Chondrocyte (in vitro differentiated cells): ENCODE measurements around the gene REEP2. TPM values are rescaled to one million over a fixed set of nuclear protein-coding genes. Genes with fewer than 3 reads are reported as not detected.

Experiments used
- DNase-seq: peaks from one replicate; pipeline ENCODE4 v3.0.0; 2021; ENCODE audit warnings: mixed read lengths, low spot score
- H3K27ac Mint-ChIP-seq: one replicate; pipeline ENCODE4 v1.8.0; 2021; ENCODE audit warnings: mild to moderate bottlenecking, moderate library complexity, mixed read lengths; ENCODE audit not compliant: unreplicated experiment
- H3K27me3 Mint-ChIP-seq: 2 replicates; pipeline ENCODE4 v1.8.0; 2021; ENCODE audit warnings: low read depth, mixed read lengths
- H3K36me3 Mint-ChIP-seq: 2 replicates; pipeline ENCODE4 v1.8.0; 2021; ENCODE audit warnings: low read depth, mixed read lengths
- H3K4me1 Mint-ChIP-seq: 2 replicates; pipeline ENCODE4 v1.8.0; 2021; ENCODE audit warnings: low read depth, mild to moderate bottlenecking, mixed read lengths
- H3K4me3 Mint-ChIP-seq: one replicate; pipeline ENCODE4 v1.8.0; 2021; ENCODE audit warnings: mild to moderate bottlenecking, moderate library complexity, mixed read lengths; ENCODE audit not compliant: unreplicated experiment
- H3K9me3 Mint-ChIP-seq: 2 replicates; pipeline ENCODE4 v1.8.0; 2021; ENCODE audit warnings: low read depth, mixed read lengths
- total RNA-seq: library from RNA; stranded (reverse); gene quantifications from 3 replicates; pipeline ENCODE4 v1.2.1, GENCODE V29; 2021
- TF ChIP-seq, protein P1 (sequence below): fragments of 200-600 bp; sonication (generic); IDR thresholded peaks from 2 replicates; pipeline ENCODE4 v1.5.0; 2021; ENCODE audit warnings: antibody characterized with exemption, mild to moderate bottlenecking, moderate library complexity

The REEP2 gene
- total RNA-seq, 1 donor from 2014 or later = 34.6 TPM

DNA sequence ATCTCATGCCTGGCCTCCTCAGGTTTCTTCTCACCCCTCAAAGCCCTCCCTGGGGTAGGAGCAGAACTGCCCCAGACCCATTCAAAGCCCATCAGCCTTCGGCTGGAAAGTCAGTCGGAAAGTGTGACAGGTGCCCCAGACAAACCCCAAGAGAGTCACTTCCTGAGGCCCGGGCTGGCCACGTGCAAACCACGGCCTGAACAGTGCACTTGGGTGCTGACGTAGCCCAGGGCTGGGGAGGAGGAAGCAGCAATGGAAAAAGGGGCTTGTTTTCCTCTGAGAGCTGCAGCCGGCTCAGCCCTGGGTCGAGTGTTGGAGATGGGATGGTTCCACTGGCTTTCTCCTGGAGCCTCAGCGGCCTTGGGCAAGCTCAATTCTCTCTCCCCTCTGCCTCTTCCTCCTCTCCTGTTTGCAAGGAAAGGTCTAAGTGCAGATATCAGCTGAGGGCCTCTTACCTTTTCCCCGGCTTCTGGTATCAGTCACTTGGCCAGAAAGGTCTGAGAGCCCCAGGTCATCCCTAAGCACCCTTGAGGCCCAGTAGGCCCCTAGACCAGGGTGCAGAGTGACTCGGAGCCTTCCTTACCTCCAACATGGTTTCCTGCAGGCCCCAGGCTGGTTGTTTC, 20.6 kb downstream of the REEP2 start:
- no peak overlapping the region for H3K27ac Mint-ChIP-seq

DNA sequence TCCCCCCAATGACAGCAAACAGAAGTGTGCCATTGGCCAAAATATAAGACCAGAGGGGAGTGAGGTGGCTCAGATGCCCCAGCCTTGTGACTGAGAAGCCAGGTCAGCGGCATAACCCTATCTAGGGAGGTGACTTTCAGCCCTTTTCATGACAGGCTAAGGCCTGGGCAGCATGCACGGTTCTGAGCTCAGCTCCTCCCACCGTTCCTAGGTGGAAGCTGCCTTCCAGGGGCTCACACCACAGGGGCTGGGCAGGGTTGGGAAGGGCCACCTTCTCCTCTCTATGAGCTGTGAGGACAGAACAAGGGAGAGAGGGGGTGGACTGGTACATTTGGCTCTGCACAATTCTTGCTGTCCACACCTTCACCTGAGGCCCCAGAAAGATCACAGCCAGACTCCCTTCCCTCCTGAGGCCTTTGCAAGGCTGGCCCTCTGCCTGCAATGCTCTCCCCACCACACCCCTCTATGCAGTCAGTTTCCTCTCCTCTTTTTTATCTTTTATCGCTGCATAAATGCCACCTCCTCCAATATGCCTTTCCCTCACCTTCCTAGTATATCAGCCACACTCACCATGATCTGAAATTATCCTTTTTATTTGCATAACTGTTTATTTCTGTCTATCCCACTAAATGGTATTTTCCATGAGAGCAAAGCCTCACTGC, 21.3 kb downstream of the REEP2 start:
- Mint-ChIP-seq H3K4me3 (no peak overlapping the region), H3K9me3 (no peaks in the 10 kb centered on the region), H3K27me3 (peaks cover 3% of the 10 kb centered on the region)

More for the DNA sequence above, 20.6 kb downstream of the REEP2 start:
- Mint-ChIP-seq H3K27me3 (peaks cover 3% of the 10 kb centered on the region), H3K4me3 (no peak overlapping the region), H3K36me3 (no peaks in the 10 kb centered on the region), H3K9me3 (no peaks in the 10 kb centered on the region), H3K4me1 (peaks cover 13% of the 10 kb centered on the region)
- no peak for DNase-seq
- TF ChIP-seq, protein P1, sequence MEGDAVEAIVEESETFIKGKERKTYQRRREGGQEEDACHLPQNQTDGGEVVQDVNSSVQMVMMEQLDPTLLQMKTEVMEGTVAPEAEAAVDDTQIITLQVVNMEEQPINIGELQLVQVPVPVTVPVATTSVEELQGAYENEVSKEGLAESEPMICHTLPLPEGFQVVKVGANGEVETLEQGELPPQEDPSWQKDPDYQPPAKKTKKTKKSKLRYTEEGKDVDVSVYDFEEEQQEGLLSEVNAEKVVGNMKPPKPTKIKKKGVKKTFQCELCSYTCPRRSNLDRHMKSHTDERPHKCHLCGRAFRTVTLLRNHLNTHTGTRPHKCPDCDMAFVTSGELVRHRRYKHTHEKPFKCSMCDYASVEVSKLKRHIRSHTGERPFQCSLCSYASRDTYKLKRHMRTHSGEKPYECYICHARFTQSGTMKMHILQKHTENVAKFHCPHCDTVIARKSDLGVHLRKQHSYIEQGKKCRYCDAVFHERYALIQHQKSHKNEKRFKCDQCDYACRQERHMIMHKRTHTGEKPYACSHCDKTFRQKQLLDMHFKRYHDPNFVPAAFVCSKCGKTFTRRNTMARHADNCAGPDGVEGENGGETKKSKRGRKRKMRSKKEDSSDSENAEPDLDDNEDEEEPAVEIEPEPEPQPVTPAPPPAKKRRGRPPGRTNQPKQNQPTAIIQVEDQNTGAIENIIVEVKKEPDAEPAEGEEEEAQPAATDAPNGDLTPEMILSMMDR = no peak

DNA sequence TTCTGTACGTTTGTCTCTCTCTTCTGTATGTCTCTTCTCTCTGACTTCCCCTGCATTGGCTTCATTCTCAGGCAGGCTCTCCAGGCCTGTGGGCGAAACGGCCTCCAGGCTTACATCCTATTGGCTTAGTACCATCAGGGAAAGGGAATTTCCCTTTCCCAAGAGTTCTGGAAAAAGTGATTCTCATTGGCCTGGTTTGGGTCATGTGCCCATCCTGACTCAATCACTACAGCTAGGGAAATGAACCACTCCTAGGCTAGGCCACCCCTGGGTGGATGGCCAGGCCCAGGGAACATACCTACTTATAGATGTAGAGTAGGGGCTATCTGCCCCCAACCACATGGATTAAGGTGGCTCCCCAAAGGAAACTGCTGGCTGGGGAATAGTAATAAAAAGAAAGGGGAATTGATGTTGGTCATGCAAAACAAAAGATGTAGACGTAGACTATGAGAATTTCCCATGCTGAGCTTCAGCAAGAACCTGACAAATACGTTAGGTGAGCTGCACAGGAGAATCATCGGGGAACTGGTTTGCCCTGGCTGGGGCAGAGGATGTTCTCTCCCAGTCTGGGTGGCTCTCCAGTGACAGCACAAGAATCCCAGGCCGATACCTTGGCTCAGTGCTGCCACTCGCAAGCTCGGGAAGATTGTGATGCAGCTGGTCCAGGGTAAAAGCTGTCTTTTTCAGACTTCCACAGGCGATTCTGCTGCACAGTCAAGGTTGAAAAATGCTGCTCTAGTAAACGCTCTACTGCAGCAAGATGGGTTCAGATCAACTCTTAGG, 22.7 kb downstream of the REEP2 start:
- TF ChIP-seq, protein P1 = no peak
- Mint-ChIP-seq H3K36me3 (no peaks in the 10 kb centered on the region), H3K9me3 (no peaks in the 10 kb centered on the region), H3K4me3 (no peak overlapping the region), H3K27ac (peak overlapping the region; percentile 61), H3K4me1 (peaks cover 15% of the 10 kb centered on the region), H3K27me3 (peaks cover 3% of the 10 kb centered on the region)
- DNase-seq = peak; percentile 42

More for the DNA sequence above, 21.3 kb downstream of the REEP2 start:
- H3K27ac Mint-ChIP-seq = no peak overlapping the region
- TF ChIP-seq, protein P1 = no peak
- no peaks in the 10 kb centered on the region for H3K36me3 Mint-ChIP-seq
- no peak for DNase-seq
- peaks cover 13% of the 10 kb centered on the region for H3K4me1 Mint-ChIP-seq

DNA sequence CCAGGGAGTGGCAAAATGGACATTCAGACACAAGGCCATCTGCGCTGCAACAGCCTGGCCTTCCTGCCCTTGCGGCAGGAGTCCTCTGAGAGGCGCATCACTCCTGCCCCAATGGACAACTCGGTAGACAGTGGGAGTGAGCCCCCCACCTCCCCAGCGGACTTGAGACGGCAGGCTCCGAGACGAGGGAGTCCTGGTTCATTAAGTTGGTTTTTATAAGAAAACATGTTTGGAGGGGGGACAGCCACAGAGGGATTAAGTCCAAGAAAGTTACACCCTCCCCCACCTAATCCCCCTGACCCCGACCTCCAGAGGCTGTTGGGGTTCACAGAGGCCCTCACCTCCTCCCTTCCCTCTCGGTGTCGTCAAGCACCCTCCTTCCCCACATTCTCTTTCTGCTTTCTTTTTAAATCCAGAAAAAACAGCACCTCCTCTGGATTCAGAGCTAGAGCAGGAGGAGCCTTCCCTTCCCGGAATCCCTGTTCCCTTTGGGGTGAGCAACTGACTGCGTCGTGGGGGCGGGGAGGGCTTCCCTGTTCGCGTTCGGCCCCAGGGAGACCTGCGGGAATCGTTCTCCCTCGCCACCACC, 24.7 kb downstream of the REEP2 start:
- Mint-ChIP-seq H3K36me3 (peaks cover 17% of the 10 kb centered on the region), H3K9me3 (no peaks in the 10 kb centered on the region)

More for the DNA sequence above, 24.7 kb downstream of the REEP2 start:
- TF ChIP-seq, protein P1 = no peak
- peak; percentile 55 for DNase-seq
- peaks cover 34% of the 10 kb centered on the region for H3K4me1 Mint-ChIP-seq
- H3K27me3 Mint-ChIP-seq = peaks cover 3% of the 10 kb centered on the region
- peak overlapping the region; percentile 79 for H3K4me3 Mint-ChIP-seq
- peak overlapping the region; percentile 96 for H3K27ac Mint-ChIP-seq
